ENCODE results near the gene ZNF267.
"Not testable (repeated sequence)": the region's sequence is repeated elsewhere in the genome, so short reads cannot be mapped to it uniquely, and the experiment has no call there.

Gene ZNF267

DNA sequence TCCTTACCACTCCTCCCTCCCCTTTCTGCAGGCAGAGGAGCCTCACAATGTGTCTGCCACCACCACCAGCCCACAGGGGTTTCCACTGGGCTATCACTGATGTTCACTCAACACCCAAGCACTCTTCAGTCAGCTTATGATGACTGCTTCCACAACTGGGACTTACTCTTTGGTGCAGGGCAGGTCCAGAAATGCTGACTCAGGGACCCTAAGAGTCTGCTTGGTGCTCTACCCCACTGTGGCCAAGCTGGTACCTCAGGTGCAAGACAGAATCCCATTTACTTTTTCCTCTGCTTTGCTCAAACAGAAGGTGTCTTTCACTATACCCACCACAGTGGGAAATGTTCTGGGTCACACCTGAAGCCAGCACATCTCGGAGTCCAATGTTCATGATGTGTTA, 40.1 kb downstream of the ZNF267 start:
- H3K4me3 ChIP-seq (ENCODE audit: low read depth, low read length): no peak overlapping the region
- CTCF ChIA-PET: no interaction called here
- POLR2A ChIA-PET: no interaction called here
- TF ChIP-seq CTCF (IDR thresholded peaks at IDR 0.05; ENCODE audit: insufficient read depth, low read length, missing control alignments): no peak
- no peak for DNase-seq (ENCODE audit: low read depth, low spot score)

GRCh38 chr16:31916056-31916488, 42.5 kb downstream of the ZNF267 start:
- ChIA-PET POLR2A (no interaction called here), CTCF (no interaction called here)
- TF ChIP-seq CTCF (IDR thresholded peaks at IDR 0.05; ENCODE audit: insufficient read depth, low read length, missing control alignments): no peak
- DNase-seq (ENCODE audit: low read depth, low spot score): no peak
- no peak overlapping the region for H3K4me3 ChIP-seq (ENCODE audit: low read depth, low read length)

- CTCF ChIA-PET: no interaction called here
- POLR2A ChIA-PET: no interaction called here
- DNase-seq (ENCODE audit: low read depth, low spot score): no peak
- no peak for TF ChIP-seq CTCF (IDR thresholded peaks at IDR 0.05; ENCODE audit: insufficient read depth, low read length, missing control alignments)
- no peak overlapping the region for H3K4me3 ChIP-seq (ENCODE audit: low read depth, low read length)
Measured at GRCh38 chr16:31920373-31920772, 46.8 kb downstream of the ZNF267 start.

- CTCF ChIA-PET; DNase-seq (ENCODE audit: low read depth, low spot score): not testable (repeated sequence)
Measured at GRCh38 chr16:31951806-31952205, 78.2 kb downstream of the ZNF267 start.

GRCh38 chr16:31952206-31952605, 78.6 kb downstream of the ZNF267 start:
- POLR2A ChIA-PET; H3K4me3 ChIP-seq (ENCODE audit: low read depth, low read length); CTCF ChIA-PET; DNase-seq (ENCODE audit: low read depth, low spot score): not testable (repeated sequence)

More at GRCh38 chr16:31951806-31952205, 78.2 kb downstream of the ZNF267 start:
- H3K4me3 ChIP-seq (ENCODE audit: low read depth, low read length); POLR2A ChIA-PET: not testable (repeated sequence)

DNA sequence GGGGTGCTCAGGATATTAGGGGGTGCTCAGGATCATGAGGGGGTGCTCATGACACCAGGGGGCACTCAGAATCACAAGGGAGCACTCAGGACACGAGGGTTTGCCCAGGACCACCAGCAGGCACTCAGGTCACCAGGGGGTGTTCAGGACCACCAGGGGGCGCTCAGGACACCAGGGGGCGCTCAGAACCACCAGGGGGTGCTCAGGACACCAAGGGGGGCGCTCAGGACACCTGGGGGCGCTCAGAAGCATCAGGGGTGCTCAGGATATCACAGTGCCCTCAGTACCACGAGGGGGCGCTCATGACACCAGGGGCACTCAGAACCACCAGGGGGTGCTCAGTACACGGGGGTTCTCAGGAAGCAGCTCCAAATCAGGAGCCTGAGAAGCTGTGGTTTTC, 82.6 kb downstream of the ZNF267 start:
- POLR2A ChIA-PET; CTCF ChIA-PET; DNase-seq (ENCODE audit: low read depth, low spot score); H3K4me3 ChIP-seq (ENCODE audit: low read depth, low read length): not testable (repeated sequence)

- CTCF ChIA-PET; POLR2A ChIA-PET; DNase-seq (ENCODE audit: low read depth, low spot score); H3K4me3 ChIP-seq (ENCODE audit: low read depth, low read length): not testable (repeated sequence)
Measured at GRCh38 chr16:31960186-31960910, 86.7 kb downstream of the ZNF267 start.
